Liver (tissue), 9 donors: ENCODE results near the gene MMP20. TPM values are rescaled to one million over a fixed set of nuclear protein-coding genes. Genes with fewer than 3 reads are reported as not detected.

Source experiments
- DNase-seq: peaks from one replicate; pipeline ENCODE4 v3.0.0-alpha.2; 2017; ENCODE audit warnings: low spot score
- H3K27ac ChIP-seq, 2 donors: one replicate each; pipeline ENCODE4 v1.7.0; 2013; ENCODE audit warnings: inconsistent platforms in 2 of 2, low read length in 2 of 2, control low read depth in 1 of 2, low read depth in 1 of 2, mild to moderate bottlenecking in 1 of 2
- H3K27me3 ChIP-seq, 4 donors: one replicate each; pipeline versions ENCODE4 v1.6.1 to v1.7.0; 2013; ENCODE audit warnings: low read length in 3 of 4, inconsistent platforms in 1 of 4, mild to moderate bottlenecking in 1 of 4, moderate library complexity in 1 of 4; ENCODE audit not compliant: control insufficient read depth in 4 of 4, insufficient read depth in 4 of 4
- H3K36me3 ChIP-seq, 4 donors: one replicate each; pipeline versions ENCODE4 v1.6.1 to v1.7.0; 2013; ENCODE audit warnings: low read length in 3 of 4, mild to moderate bottlenecking in 3 of 4, low read depth in 1 of 4, moderate library complexity in 1 of 4; ENCODE audit not compliant: control insufficient read depth in 4 of 4, insufficient read depth in 3 of 4
- H3K4me1 ChIP-seq, 4 donors: one replicate each; pipeline versions ENCODE4 v1.6.1 to v1.7.0; 2013; ENCODE audit warnings: low read length in 3 of 4, mild to moderate bottlenecking in 3 of 4, moderate library complexity in 1 of 4; ENCODE audit not compliant: control insufficient read depth in 4 of 4, insufficient read depth in 4 of 4
- H3K4me3 ChIP-seq, 3 donors: one replicate each; pipeline versions ENCODE4 v1.6.1 to v1.7.0; 2013; ENCODE audit warnings: low read length in 3 of 3, control low read depth in 1 of 3, low read depth in 1 of 3, mild to moderate bottlenecking in 1 of 3
- H3K9ac ChIP-seq, 2 donors: one replicate each; pipeline ENCODE4 v1.7.0; 2013; ENCODE audit warnings: low read length in 2 of 2, mild to moderate bottlenecking in 2 of 2, moderate library complexity in 2 of 2, control low read depth in 1 of 2, low read depth in 1 of 2
- H3K9me3 ChIP-seq, 4 donors: one replicate each; pipeline versions ENCODE4 v1.6.1 to v1.7.0; 2013; ENCODE audit warnings: low read length in 3 of 4; ENCODE audit not compliant: control insufficient read depth in 4 of 4
- ATF3 ChIP-seq: IDR thresholded peaks from 2 replicates; pipeline ENCODE4 v1.6.1; 2016; ENCODE audit warnings: antibody characterized with exemption
- EGR1 ChIP-seq, 2 donors: IDR thresholded peaks; 2 replicates each; pipeline ENCODE4 v1.6.1; 2016 to 2018; ENCODE audit warnings: antibody characterized with exemption in 2 of 2, low read depth in 2 of 2
- FOXA1 ChIP-seq: IDR thresholded peaks from 2 replicates; pipeline ENCODE4 v1.6.1; 2016; ENCODE audit warnings: antibody characterized with exemption
- FOXA2 ChIP-seq: IDR thresholded peaks from 2 replicates; pipeline ENCODE4 v1.6.1; 2016; ENCODE audit warnings: antibody characterized with exemption
- GABPA ChIP-seq, 2 donors: IDR thresholded peaks in 1 of 2; conservative IDR thresholded peaks in 1 of 2; 2 replicates each; pipeline ENCODE4 v1.6.1; 2016; ENCODE audit warnings: antibody characterized with exemption in 2 of 2, mild to moderate bottlenecking in 1 of 2, moderate library complexity in 1 of 2
- HNF4A ChIP-seq, 2 donors: conservative IDR thresholded peaks; 2 replicates each; pipeline ENCODE4 v1.6.1; 2016; ENCODE audit warnings: antibody characterized with exemption in 2 of 2, mild to moderate bottlenecking in 2 of 2
- HNF4G ChIP-seq: IDR thresholded peaks from 2 replicates; pipeline ENCODE4 v1.6.1; 2016; ENCODE audit warnings: antibody characterized with exemption
- NR2F2 ChIP-seq: IDR thresholded peaks from 2 replicates; pipeline ENCODE4 v1.6.1; 2016; ENCODE audit warnings: antibody characterized with exemption
- RAD21 ChIP-seq, 2 donors: IDR thresholded peaks; 2 replicates each; pipeline ENCODE4 v1.6.1; 2016; ENCODE audit warnings: antibody characterized with exemption in 2 of 2, mild to moderate bottlenecking in 2 of 2
- RXRA ChIP-seq, 2 donors: IDR thresholded peaks; 2 replicates each; pipeline ENCODE4 v1.6.1; 2017 to 2018; ENCODE audit warnings: antibody characterized with exemption in 2 of 2, mild to moderate bottlenecking in 1 of 2
- SP1 ChIP-seq: IDR thresholded peaks from 2 replicates; pipeline ENCODE4 v1.6.1; 2018; ENCODE audit warnings: antibody characterized with exemption, mild to moderate bottlenecking
- TAF1 ChIP-seq: conservative IDR thresholded peaks from 2 replicates; pipeline ENCODE4 v1.6.1; 2016; ENCODE audit warnings: antibody characterized with exemption, mild to moderate bottlenecking
- YY1 ChIP-seq: IDR thresholded peaks from 2 replicates; pipeline ENCODE4 v1.6.1; 2016; ENCODE audit warnings: antibody characterized with exemption, mild to moderate bottlenecking
- WGBS: extraction: QIAGEN DNeasy Blood & Tissue Kit; methylation state at CpG from one replicate; pipeline ENCODE4 v1.1.7; 2013; 5-methylcytosine and 5-hydroxymethylcytosine counted together
- polyA plus RNA-seq, 2 donors: library from polyadenylated mRNA; stranded (reverse) in 1 of 2; unstranded in 1 of 2; fragments of 200-250 nt in 1 of 2; fragments of >200 nt in 1 of 2; fragmentation: Nextera tagmentation in 1 of 2; extraction: Ambion mirVana in 1 of 2; gene quantifications; one replicate each; pipeline versions ENCODE4 v1.2.1 to v1.2.3, GENCODE V29; 2013 to 2015
- total RNA-seq, 2 donors: library from RNA; depleted of rRNA; stranded (reverse); fragments of >200 nt; gene quantifications; one replicate each; pipeline ENCODE4 v1.2.3, GENCODE V29; 2014
- donor health status: healthy.
- donor health status: healthy.
- donor health status: healthy.
- donor health status: healthy.
- donor health status: healthy.

Gene MMP20
- total and polyA plus RNA-seq, 4 donors: not detected

DNA sequence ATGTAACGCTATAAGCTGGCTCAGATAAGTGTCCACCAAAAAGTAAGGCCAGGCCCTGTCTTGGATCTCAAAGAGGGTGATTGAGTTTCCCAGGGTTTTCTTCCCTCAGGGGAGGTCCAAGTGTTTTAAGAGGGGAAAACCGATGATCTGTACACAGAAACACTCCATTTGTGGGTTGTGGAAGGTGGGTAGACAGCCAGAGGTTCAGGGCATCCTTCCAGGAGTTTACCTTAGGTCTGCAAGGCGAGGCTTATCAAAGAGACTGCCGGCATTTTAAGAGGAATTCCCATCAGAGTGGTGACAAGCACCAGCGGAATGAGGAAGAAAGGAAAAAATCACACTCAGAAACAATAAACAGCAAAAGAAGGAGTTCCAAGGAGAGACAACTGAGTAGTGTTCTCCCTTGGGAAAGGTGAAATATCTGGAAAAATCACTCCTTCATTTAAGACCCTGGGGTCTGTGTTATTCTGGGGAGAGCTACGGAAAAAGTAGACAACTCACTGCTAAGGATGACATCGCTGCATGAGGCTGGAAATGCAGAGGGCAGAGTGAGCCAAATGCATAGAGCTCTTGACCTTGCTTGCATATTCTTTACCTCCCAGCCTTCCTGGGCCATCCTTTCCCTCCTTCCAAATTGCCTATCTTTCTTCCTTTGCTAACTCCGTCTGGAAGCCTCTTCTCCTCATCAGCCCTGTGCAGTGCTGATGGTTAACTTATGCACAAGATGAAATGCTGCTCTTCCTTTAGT is 72.5 kb downstream of the MMP20 start:
- H3K4me3 ChIP-seq: no peak overlapping the region
- H3K9ac ChIP-seq: no peak overlapping the region
- H3K9me3 ChIP-seq: no peaks in the 10 kb centered on the region
- no peak for TF ChIP-seq YY1
- TF ChIP-seq FOXA1: no peak
- no peak for TF ChIP-seq ATF3
- DNase-seq: no peak
- WGBS: 70% methylated on average over 8 of the region's 8 CpGs
- H3K27me3 ChIP-seq: peaks cover 0 to 2% (median 0%) of the 10 kb centered on the region in 4 donors
- H3K4me1 ChIP-seq: no peaks in the 10 kb centered on the region
- H3K36me3 ChIP-seq: no peaks in the 10 kb centered on the region
- no peak overlapping the region for H3K27ac ChIP-seq

DNA sequence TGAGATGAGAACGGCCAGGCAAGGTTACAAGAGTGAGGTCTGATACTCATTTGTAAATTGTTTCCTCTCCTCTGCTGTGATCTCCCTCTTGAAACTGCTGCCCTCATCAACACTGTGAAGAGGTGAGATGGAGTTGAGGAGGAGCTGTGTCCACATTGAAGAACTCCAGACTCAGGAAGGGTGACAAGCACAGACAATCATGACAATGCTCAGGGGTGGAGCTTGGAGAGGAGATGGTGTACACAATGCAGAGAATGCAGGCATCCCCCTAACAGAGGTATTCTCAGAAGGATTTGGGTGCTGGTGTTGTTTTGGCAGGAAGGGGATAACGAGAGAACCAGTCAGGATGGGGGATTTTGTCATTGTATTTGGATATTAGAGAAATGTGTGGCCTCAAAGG is 73.1 kb downstream of the MMP20 start:
- peaks cover 0 to 2% (median 0%) of the 10 kb centered on the region in 4 donors for H3K27me3 ChIP-seq
- no peaks in the 10 kb centered on the region for H3K4me1 ChIP-seq
- no peak overlapping the region for H3K4me3 ChIP-seq
- WGBS: 74% methylated on average over 2 of the region's 2 CpGs
- H3K9me3 ChIP-seq: no peaks in the 10 kb centered on the region
- H3K27ac ChIP-seq: no peak overlapping the region
- H3K9ac ChIP-seq: no peak overlapping the region
- DNase-seq: no peak
- H3K36me3 ChIP-seq: no peaks in the 10 kb centered on the region
- TF ChIP-seq NR2F2 (no peak), EGR1 (IDR thresholded peaks at IDR 0.05; ENCODE audit: low read depth in 2 of 2) (no peak), RXRA (IDR thresholded peaks at IDR 0.05) (no peak), RAD21 (IDR thresholded peaks at IDR 0.05) (no peak), TAF1 (no peak), YY1 (no peak)

DNA sequence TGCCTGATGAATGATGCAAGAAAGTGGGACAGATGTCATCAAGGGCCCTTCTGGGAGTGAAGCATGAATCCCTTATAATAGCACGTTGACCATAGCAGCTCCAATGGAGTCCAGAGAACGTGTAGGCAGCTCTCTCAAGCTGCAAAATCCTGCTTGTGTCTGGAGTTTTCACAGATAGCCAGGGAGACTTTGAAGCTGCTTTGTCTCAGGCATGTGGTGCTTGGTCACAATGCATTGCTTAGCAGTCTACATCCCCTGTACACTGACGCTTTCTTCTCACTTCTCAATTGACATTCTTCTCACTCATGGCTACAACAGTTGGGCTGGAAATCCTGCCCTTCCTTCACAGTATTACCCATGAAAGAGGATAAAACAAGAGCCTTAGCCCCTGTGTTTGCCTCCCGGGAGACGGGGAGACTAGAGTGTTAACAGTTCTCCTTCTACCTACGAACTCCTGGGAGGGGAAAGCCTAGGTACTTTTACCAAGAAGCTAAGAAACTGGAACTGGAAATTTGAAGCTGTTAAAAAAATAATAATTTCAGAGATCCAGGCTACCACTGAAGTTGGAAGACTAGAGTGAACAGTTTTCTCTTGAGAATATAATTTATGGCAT is 73.9 kb downstream of the MMP20 start:
- no peak overlapping the region for H3K4me3 ChIP-seq
- H3K27me3 ChIP-seq: peaks cover 0 to 2% (median 0%) of the 10 kb centered on the region in 4 donors
- no peaks in the 10 kb centered on the region for H3K36me3 ChIP-seq
- no peaks in the 10 kb centered on the region for H3K4me1 ChIP-seq
- H3K9ac ChIP-seq: no peak overlapping the region
- no peak overlapping the region for H3K27ac ChIP-seq
- no peak for TF ChIP-seq ATF3
- TF ChIP-seq SP1: no peak
- TF ChIP-seq FOXA2: no peak
- TF ChIP-seq EGR1 (IDR thresholded peaks at IDR 0.05; ENCODE audit: low read depth in 2 of 2): no peak
- TF ChIP-seq HNF4G: no peak
- no peak for DNase-seq
- H3K9me3 ChIP-seq: no peaks in the 10 kb centered on the region
- 67% methylated on average over 6 of the region's 6 CpGs for WGBS

- Histone ChIP-seq H3K27ac (no peak overlapping the region), H3K4me3 (no peak overlapping the region), H3K4me1 (no peaks in the 10 kb centered on the region), H3K9ac (no peak overlapping the region), H3K36me3 (no peaks in the 10 kb centered on the region), H3K9me3 (no peaks in the 10 kb centered on the region), H3K27me3 (peaks cover 0 to 2% (median 0%) of the 10 kb centered on the region in 4 donors)
- no peak for DNase-seq
- WGBS: 75% methylated on average over 3 of the region's 3 CpGs
- TF ChIP-seq HNF4A (conservative IDR thresholded peaks at IDR 0.05): no peak
- no peak for TF ChIP-seq GABPA (IDR thresholded peaks at IDR 0.05 in 1 of 2, conservative IDR thresholded peaks at IDR 0.05 in 1 of 2)
- no peak for TF ChIP-seq EGR1 (IDR thresholded peaks at IDR 0.05; ENCODE audit: low read depth in 2 of 2)
- no peak for TF ChIP-seq NR2F2
- no peak for TF ChIP-seq SP1
Observed at GRCh38 chr11:102546923-102547471, 78.1 kb downstream of the MMP20 start.
